Body of pancreas (tissue), 4 donors: ENCODE results near the gene GKN2.

Source experiments
- CTCF ChIP-seq, 7 experiments: fragments of 450-650 bp in 4 of 7; fragments of 200-600 bp in 3 of 7; sonication (generic) in 3 of 7; IDR thresholded peaks; one replicate each; pipeline ENCODE4 v1.5.1; 2016 to 2019; ENCODE audit warnings: antibody characterized with exemption in 7 of 7
- POLR2A ChIP-seq, 3 donors: fragments of 450-650 bp; IDR thresholded peaks; one replicate each; pipeline ENCODE4 v1.6.1; 2016; ENCODE audit warnings: antibody characterized with exemption in 3 of 3, mild to moderate bottlenecking in 2 of 3

- TF ChIP-seq CTCF (IDR thresholded peaks at IDR 0.05): no peak
- TF ChIP-seq POLR2A (IDR thresholded peaks at IDR 0.05): no peak
Measured at GRCh38 chr2:68901561-68901960, 51.1 kb downstream of the GKN2 start.
